Measurements from ENCODE around the gene TRIM24. TPM values are rescaled to one million over a fixed set of nuclear protein-coding genes. Genes with fewer than 3 reads are reported as not detected.
A peak's percentile ranks its signal among the peaks of the same experiment; 100 is the strongest.

The TRIM24 gene
- total and polyA plus RNA-seq, 10 of the 15 experiments (the other 5 are each of a cell fraction or from before 2014, with no cell fraction given): 4.6 to 23.5 (median 13.6) TPM

- TF ChIP-seq EGR1 (IDR thresholded peaks at IDR 0.05; ENCODE audit: borderline replicate concordance in 1 of 2, low read depth in 2 of 2, low read length in 2 of 2) (0 out of 3 replicates have a peak, but pooled peaks of 1 of the 2 experiments have one; percentile 20), MXI1 (IDR thresholded peaks at IDR 0.05; ENCODE audit: low read depth, low read length) (no peak; the same call in 1 of the 2 replicates), SKIL (IDR thresholded peaks at IDR 0.05; ENCODE audit: low read depth, poor library complexity, severe bottlenecking) (peak; percentile 29), CEBPZ (IDR thresholded peaks at IDR 0.05; ENCODE audit: low read depth, low read length) (no peak), NBN (IDR thresholded peaks at IDR 0.05) (no peak; the same call in 1 of the 2 replicates), ATF3 (IDR thresholded peaks at IDR 0.05; ENCODE audit: borderline replicate concordance, extremely low read depth, low read depth, low read length) (no peak), MYC (IDR thresholded peaks at IDR 0.05; ENCODE audit: insufficient read depth, insufficient read length, insufficient replicate concordance, low read length, severe bottlenecking) (no peak), CUX1 (IDR thresholded peaks at IDR 0.05; ENCODE audit: insufficient replicate concordance, low read depth, low read length) (no peak), ZBTB11 (CRISPR knock-in tag; IDR thresholded peaks at IDR 0.05) (no peak), JUNB (IDR thresholded peaks at IDR 0.05) (peak; percentile 73), KAT2A (conservative IDR thresholded peaks at IDR 0.05; ENCODE audit: control insufficient read depth, low read depth, low read length) (no peak), CBX5 (IDR thresholded peaks at IDR 0.05; ENCODE audit: low read depth) (peak; percentile 76; the same call in 1 of the 2 replicates)
Measured at GRCh38 chr7:138459413-138460175, 465 bp upstream of the TRIM24 start (continued).

Measured in GM12878 (cell line).